Activated naive CD4-positive, alpha-beta T cell treated with anti-CD3 and anti-CD28 coated beads, Interleukin-2, amount 50 U/mL, for 72 hours (primary cell): Measurements from ENCODE around the gene ADI1. TPM values are rescaled to one million over a fixed set of nuclear protein-coding genes. Genes with fewer than 3 reads are reported as not detected.
A peak's percentile ranks its signal among the peaks of the same experiment; 100 is the strongest.

Source experiments
- ATAC-seq, 2 donors: fragments of 150-1000 bp; cut with Tn5 transposase; 2 replicates each; pipeline ENCODE4 v1.10.0; 2021; ENCODE audit warnings: mild to moderate bottlenecking in 2 of 2, moderate library complexity in 2 of 2
- DNase-seq, 2 donors: peaks; one replicate each; pipeline ENCODE4 v3.0.0; 2021 to 2022; ENCODE audit warnings: low spot score in 2 of 2
- H3K27ac Mint-ChIP-seq, 2 donors: one replicate each; pipeline ENCODE4 v1.8.0; 2022; ENCODE audit warnings: mild to moderate bottlenecking in 2 of 2, mixed read lengths in 2 of 2
- H3K36me3 Mint-ChIP-seq, 2 donors: one replicate each; pipeline ENCODE4 v1.8.0; 2022; ENCODE audit warnings: mixed read lengths in 2 of 2
- H3K9me3 Mint-ChIP-seq, 2 donors: one replicate each; pipeline ENCODE4 v1.8.0; 2022; ENCODE audit warnings: mixed read lengths in 2 of 2
- total RNA-seq, 2 donors: library from RNA; stranded (reverse); gene quantifications; one replicate each; pipeline ENCODE4 v1.2.3, GENCODE V29; 2022

Gene ADI1
- total RNA-seq, 2 donors from 2014 or later: 29.3 to 39.3 TPM

GRCh38 chr2:3480352-3481010 is 38.9 kb downstream of the ADI1 start:
- no peak for DNase-seq
- Mint-ChIP-seq H3K36me3 (no peaks in the 10 kb centered on the region), H3K27ac (peak overlapping the region in 1 of 2 donors; percentile 90), H3K9me3 (no peaks in the 10 kb centered on the region)
- no peak for ATAC-seq

- Mint-ChIP-seq H3K27ac (peak overlapping the region; percentile 28 to 90), H3K9me3 (no peaks in the 10 kb centered on the region), H3K36me3 (no peaks in the 10 kb centered on the region)
- no peak for DNase-seq
- ATAC-seq: no peak
These were observed 39.7 kb downstream of the ADI1 start for GRCh38 chr2:3479430-3480320.

DNA sequence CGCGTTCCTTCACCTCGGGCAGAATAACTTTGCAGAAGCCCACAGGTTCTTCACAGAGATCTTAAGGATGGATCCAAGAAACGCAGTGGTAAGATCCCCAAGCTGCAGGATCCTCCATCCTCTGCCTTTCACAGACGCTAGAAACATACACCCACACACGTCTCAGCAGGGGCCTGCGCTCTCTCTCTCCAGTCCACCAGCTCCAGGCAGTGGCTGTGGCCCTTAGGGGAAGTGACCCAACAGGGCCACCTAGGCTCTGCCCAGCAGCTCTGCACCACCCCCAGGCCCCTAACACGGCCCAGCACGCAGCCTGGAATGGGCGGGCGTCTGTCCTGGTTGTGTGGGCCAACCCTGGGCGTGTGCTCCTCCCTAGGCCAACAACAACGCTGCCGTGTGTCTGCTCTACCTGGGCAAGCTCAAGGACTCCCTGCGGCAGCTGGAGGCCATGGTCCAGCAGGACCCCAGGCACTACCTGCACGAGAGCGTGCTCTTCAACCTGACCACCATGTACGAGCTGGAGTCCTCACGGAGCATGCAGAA is 40.4 kb downstream of the ADI1 start:
- Mint-ChIP-seq H3K36me3 (no peaks in the 10 kb centered on the region), H3K9me3 (no peaks in the 10 kb centered on the region), H3K27ac (peak overlapping the region in 1 of 2 donors; percentile 28)
- DNase-seq (no peak), ATAC-seq (no peak)

DNA sequence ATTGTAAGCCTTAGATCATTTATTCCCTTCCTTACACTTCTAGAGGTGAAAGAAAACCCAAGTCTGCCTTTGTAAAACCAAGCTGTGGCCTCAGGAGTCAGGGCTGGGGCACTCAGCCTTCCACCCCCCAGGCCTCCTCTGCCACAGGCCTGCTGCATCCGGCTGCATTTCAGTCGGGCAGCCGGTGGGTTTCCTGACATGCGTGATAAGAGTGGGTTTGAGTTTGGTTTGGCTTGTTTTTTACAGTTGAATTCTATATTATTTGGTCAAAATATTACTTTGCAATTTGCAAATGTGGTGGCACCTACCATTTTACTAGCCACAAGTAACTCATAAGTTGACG is 42.4 kb downstream of the ADI1 start:
- Mint-ChIP-seq H3K27ac (no peak overlapping the region), H3K9me3 (no peaks in the 10 kb centered on the region), H3K36me3 (peaks cover 0 to under 1% of the 10 kb centered on the region in 2 donors)
- DNase-seq (no peak), ATAC-seq (no peak)

GRCh38 chr2:3476321-3476984 is 42.9 kb downstream of the ADI1 start:
- Mint-ChIP-seq H3K27ac (peak overlapping the region in 1 of 2 donors; percentile 93), H3K9me3 (no peaks in the 10 kb centered on the region), H3K36me3 (peaks cover 0 to 4% of the 10 kb centered on the region in 2 donors)
- ATAC-seq (no peak), DNase-seq (no peak)

DNA sequence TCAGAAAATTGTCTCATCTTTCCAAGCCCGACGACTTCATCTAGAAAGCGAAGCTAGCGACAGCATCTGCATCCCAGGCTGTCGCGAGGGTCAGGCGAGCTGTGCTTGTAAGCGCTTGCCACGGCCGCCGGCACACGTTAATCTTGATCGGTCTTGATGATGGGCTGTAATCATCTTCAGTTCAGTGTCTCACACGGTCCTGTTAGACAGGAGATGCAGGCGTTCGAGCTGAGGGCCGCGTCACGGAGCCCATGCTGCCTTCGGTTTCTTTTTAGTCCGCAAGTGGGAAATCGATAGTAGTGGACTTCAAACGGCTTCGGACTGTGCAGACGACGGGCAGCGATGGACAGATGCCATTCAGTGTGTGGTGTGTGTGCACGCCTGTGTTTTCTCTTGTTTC is 43.6 kb downstream of the ADI1 start:
- no peak for ATAC-seq
- peaks cover 0 to 4% of the 10 kb centered on the region in 2 donors for H3K36me3 Mint-ChIP-seq

DNA sequence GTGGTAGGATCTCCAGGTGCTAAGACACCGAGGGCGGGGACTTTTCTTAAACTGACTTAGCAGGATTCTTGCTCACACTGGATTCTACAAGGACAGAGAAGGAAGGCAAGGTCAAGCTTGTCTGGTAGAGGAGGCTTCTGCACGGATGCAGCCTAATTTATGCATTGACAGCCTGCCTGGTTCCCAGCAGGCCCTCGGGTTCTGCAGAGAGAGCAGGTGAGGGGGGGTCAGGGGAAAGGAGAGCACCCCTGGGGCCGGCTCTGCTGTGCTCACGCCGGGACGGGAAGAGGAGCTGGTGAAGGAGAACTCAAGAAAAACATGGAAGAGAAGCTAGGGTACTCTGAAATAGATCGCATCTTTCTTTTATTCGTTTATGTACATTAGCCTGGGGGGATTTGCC is 46.4 kb downstream of the ADI1 start:
- H3K9me3 Mint-ChIP-seq: no peaks in the 10 kb centered on the region
- H3K36me3 Mint-ChIP-seq: peaks cover 0 to 12% of the 10 kb centered on the region in 2 donors
- peak overlapping the region in 1 of 2 donors; percentile 87 for H3K27ac Mint-ChIP-seq
- no peak for ATAC-seq
- DNase-seq: no peak

More for the DNA sequence above, 43.6 kb downstream of the ADI1 start:
- DNase-seq: no peak
- Mint-ChIP-seq H3K27ac (peak overlapping the region in 1 of 2 donors; percentile 93), H3K9me3 (no peaks in the 10 kb centered on the region)

DNA sequence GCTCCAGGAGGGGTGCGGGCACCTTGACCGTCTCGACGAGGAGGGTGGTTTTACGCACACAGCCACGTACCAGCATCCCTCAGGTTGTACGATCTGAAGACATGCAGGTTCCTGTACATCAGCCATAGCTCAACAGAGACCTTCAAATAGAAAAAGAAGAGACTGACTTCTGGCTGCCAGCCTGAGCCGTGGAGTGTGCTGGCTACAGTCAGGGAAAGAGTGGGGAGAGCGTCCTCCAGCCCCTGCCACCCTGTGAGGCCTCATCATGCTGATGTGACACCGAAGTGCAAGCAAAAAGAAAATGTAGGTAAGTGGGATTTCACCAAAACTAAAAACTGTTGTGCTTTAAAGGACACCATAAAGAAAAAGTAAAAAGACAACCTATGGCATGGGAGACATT is 47.0 kb downstream of the ADI1 start:
- no peak for DNase-seq
- Mint-ChIP-seq H3K36me3 (peaks cover 0 to 15% of the 10 kb centered on the region in 2 donors), H3K27ac (peak overlapping the region in 1 of 2 donors; percentile 89), H3K9me3 (no peaks in the 10 kb centered on the region)
- no peak for ATAC-seq

DNA sequence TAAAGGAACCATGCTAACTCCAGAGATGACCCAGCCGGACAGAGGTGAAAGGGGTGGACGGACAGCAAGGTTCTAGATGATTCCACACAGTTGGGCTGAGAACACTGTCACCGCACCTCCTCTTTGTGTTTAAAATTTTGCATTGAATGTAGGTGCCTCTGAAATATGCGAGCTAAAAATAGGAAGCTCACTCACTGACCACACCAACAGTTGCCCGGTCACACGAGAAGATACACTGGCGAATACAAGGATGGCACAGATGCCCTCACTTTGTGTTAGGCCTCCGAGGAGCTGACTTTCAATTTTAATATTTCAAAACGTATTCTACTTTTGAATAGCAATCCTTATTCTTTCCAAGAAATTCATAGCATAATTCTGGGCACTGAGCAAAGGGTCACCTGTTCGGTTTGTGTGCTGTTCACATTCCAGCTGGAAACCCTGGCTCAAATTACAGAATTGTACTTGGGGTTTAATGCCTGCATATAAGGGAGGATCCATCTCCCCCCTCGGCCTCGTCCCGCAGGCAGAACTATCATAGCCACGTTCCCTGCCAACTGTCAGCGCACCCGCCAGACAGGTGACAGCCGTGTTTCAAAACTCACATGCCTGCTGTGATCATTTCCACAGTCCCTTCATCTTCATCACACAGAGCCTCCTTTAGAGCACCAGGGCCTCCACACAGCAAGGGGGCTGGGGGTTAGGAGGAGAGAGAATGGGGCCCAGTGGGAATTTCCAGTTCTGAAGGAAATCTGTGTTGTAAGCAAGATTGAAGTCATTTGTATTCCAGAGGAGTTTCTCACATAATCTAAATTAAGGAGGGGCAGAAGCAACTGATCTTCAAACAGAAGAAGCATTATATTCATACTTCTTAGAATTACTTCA is 48.2 kb downstream of the ADI1 start:
- no peak for DNase-seq
- Mint-ChIP-seq H3K27ac (no peak overlapping the region), H3K36me3 (peaks cover 0 to 20% of the 10 kb centered on the region in 2 donors), H3K9me3 (no peaks in the 10 kb centered on the region)
- ATAC-seq: no peak

DNA sequence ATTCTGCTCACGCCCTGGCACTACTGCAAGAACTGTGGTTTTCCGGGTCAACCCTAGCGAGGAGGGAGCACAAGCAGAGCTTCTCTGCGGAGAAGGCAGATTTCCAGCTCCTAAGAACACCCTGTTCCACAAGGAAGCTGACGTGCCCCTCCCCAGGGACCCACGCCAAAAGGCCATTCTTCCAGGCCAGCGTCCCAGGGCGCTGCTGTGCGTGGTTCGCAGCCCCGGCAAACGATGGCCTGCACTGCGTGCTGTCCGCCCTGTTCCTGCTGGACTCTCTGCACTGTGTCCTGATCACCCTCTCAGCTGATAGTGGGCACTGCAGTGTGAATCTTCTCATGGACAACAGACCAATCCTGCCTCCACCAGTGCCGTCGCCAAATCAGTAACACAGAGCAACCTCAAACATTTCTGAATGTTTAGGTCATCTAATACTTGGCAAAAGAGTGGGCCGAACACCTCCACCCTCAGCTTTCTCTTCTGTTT is 49.1 kb downstream of the ADI1 start:
- Mint-ChIP-seq H3K27ac (no peak overlapping the region), H3K36me3 (peaks cover 0 to 20% of the 10 kb centered on the region in 2 donors), H3K9me3 (no peaks in the 10 kb centered on the region)
- DNase-seq (no peak), ATAC-seq (no peak)

GRCh38 chr2:3469486-3469885 is 49.8 kb downstream of the ADI1 start:
- no peak for ATAC-seq
- peaks cover 0 to 20% of the 10 kb centered on the region in 2 donors for H3K36me3 Mint-ChIP-seq

GRCh38 chr2:3468296-3468988 is 50.9 kb downstream of the ADI1 start:
- Mint-ChIP-seq H3K27ac (peak overlapping the region in 1 of 2 donors; percentile 5), H3K9me3 (no peaks in the 10 kb centered on the region), H3K36me3 (peaks cover 0 to 20% of the 10 kb centered on the region in 2 donors)
- DNase-seq (no peak), ATAC-seq (no peak)

More at GRCh38 chr2:3469486-3469885, 49.8 kb downstream of the ADI1 start:
- Mint-ChIP-seq H3K27ac (peak overlapping the region in 1 of 2 donors; percentile 22), H3K9me3 (no peaks in the 10 kb centered on the region)
- DNase-seq: no peak

GRCh38 chr2:3467654-3468053 is 51.7 kb downstream of the ADI1 start:
- ATAC-seq (peak in 1 of 2 donors; percentile 27), DNase-seq (no peak)
- H3K36me3 Mint-ChIP-seq: peaks cover 0 to 20% of the 10 kb centered on the region in 2 donors
- no peaks in the 10 kb centered on the region for H3K9me3 Mint-ChIP-seq
- peak overlapping the region in 1 of 2 donors; percentile 5 for H3K27ac Mint-ChIP-seq

- H3K9me3 Mint-ChIP-seq: no peaks in the 10 kb centered on the region
- ATAC-seq (no peak), DNase-seq (no peak)
- H3K27ac Mint-ChIP-seq: no peak overlapping the region
- H3K36me3 Mint-ChIP-seq: peaks cover 0 to 19% of the 10 kb centered on the region in 2 donors
These were observed 52.4 kb downstream of the ADI1 start for GRCh38 chr2:3466966-3467365.

- no peak for DNase-seq
- no peaks in the 10 kb centered on the region for H3K9me3 Mint-ChIP-seq
- H3K27ac Mint-ChIP-seq: no peak overlapping the region
- ATAC-seq: no peak
- H3K36me3 Mint-ChIP-seq: peaks cover 0 to 16% of the 10 kb centered on the region in 2 donors
These were observed 52.9 kb downstream of the ADI1 start for GRCh38 chr2:3466482-3466863.
